Common myeloid progenitor, CD34-positive (primary cell): ENCODE measurements around the gene KRT9.
"Not testable (repeated sequence)": the region's sequence is repeated elsewhere in the genome, so short reads cannot be mapped to it uniquely, and the experiment has no call there.

Source experiments
- CTCF ChIA-PET: fragments of 350-600 bp; sonication (Branson Sonifier 250); formaldehyde crosslinking; loops from one replicate; lab custom pipeline; 2021; ENCODE audit warnings: antibody characterized with exemption; lab: Charles Lee
- POLR2A ChIA-PET: fragments of 350-600 bp; sonication (Branson Sonifier 250); formaldehyde crosslinking; loops from one replicate; lab custom pipeline; 2021; ENCODE audit warnings: antibody characterized with exemption; lab: Charles Lee
- DNase-seq, 3 donors: peaks; one replicate each; pipeline versions ENCODE4 v3.0.0 to v3.0.0-alpha.2; 2013
- H3K27ac ChIP-seq, 2 experiments: 1 replicate in 1 of 2; 2 replicates in 1 of 2; pipeline ENCODE4 v1.7.0; 2013; ENCODE audit warnings: inconsistent platforms in 2 of 2, low read length in 2 of 2, mild to moderate bottlenecking in 2 of 2, low read depth in 1 of 2, moderate library complexity in 1 of 2; ENCODE audit not compliant: severe bottlenecking in 2 of 2, insufficient read depth in 1 of 2, poor library complexity in 1 of 2
- H3K27me3 ChIP-seq, 5 experiments: replicated peaks in 2 of 5; 1 replicate in 3 of 5; 2 replicates in 2 of 5; pipeline versions ENCODE4 v1.6.1 to v1.7.0; 2013; ENCODE audit warnings: low read length in 4 of 5, mild to moderate bottlenecking in 2 of 5, moderate library complexity in 2 of 5, inconsistent platforms in 1 of 5; ENCODE audit not compliant: insufficient read depth in 5 of 5, control insufficient read depth in 4 of 5
- H3K36me3 ChIP-seq, 4 experiments: 1 replicate in 2 of 4; 2 replicates in 2 of 4; pipeline versions ENCODE4 v1.6.1 to v1.7.0; 2013; ENCODE audit warnings: low read length in 3 of 4, control low read depth in 1 of 4, mild to moderate bottlenecking in 1 of 4; ENCODE audit not compliant: control insufficient read depth in 4 of 4, insufficient read depth in 4 of 4
- H3K4me1 ChIP-seq, 4 experiments: 1 replicate in 3 of 4; 2 replicates in 1 of 4; pipeline versions ENCODE4 v1.6.1 to v1.7.1; 2013; ENCODE audit warnings: low read length in 3 of 4, mild to moderate bottlenecking in 3 of 4, control low read depth in 1 of 4, inconsistent platforms in 1 of 4, moderate library complexity in 1 of 4; ENCODE audit not compliant: control insufficient read depth in 4 of 4, insufficient read depth in 4 of 4; ENCODE audit errors: control extremely low read depth in 1 of 4
- H3K4me3 ChIP-seq, 7 experiments: 1 replicate in 4 of 7; 2 replicates in 3 of 7; pipeline versions ENCODE4 v1.5.1 to v1.7.0; 2013; ENCODE audit warnings: mild to moderate bottlenecking in 7 of 7, low read length in 6 of 7, moderate library complexity in 6 of 7, inconsistent platforms in 2 of 7, low read depth in 2 of 7, control low read depth in 1 of 7; ENCODE audit not compliant: insufficient read depth in 4 of 7, control insufficient read depth in 1 of 7; ENCODE audit errors: extremely low read depth in 1 of 7
- H3K9me3 ChIP-seq, 5 experiments: 1 replicate in 4 of 5; 2 replicates in 1 of 5; pipeline versions ENCODE4 v1.6.1 to v1.7.1; 2013; ENCODE audit warnings: low read length in 4 of 5, mild to moderate bottlenecking in 2 of 5, inconsistent platforms in 1 of 5, low read depth in 1 of 5, moderate library complexity in 1 of 5; ENCODE audit not compliant: control insufficient read depth in 4 of 5, insufficient read depth in 2 of 5; ENCODE audit errors: control extremely low read depth in 1 of 5
- WGBS: methylation state at CpG from one replicate; pipeline ENCODE4 v1.1.5; 2013; ENCODE audit not compliant: insufficient coverage; 5-methylcytosine and 5-hydroxymethylcytosine counted together

KRT9 gene

GRCh38 chr17:41546819-41547218, 25.0 kb downstream of the KRT9 start:
- H3K4me3 ChIP-seq: no peak overlapping the region
- peaks cover 0 to 2% (median 0%) of the 10 kb centered on the region in 5 experiments for H3K9me3 ChIP-seq
- H3K36me3 ChIP-seq: no peaks in the 10 kb centered on the region
- H3K27me3 ChIP-seq: peaks cover 0 to 7% (median 3%) of the 10 kb centered on the region in 5 experiments
- no peak overlapping the region for H3K27ac ChIP-seq
- peaks cover 0 to 23% (median 16%) of the 10 kb centered on the region in 4 experiments for H3K4me1 ChIP-seq
- CTCF ChIA-PET: interaction anchor here (3.7 to 3.9 kb wide), 2 partner anchors 19 to 690 kb away, joined by 14 to 22 read pairs; no protein-coding TSS in a partner anchor
- DNase-seq: no peak
- 100% methylated on average over 3 of the region's 3 CpGs for WGBS
- POLR2A ChIA-PET: no interaction called here

GRCh38 chr17:41545829-41546410, 25.9 kb downstream of the KRT9 start:
- 89% methylated on average over 13 of the region's 13 CpGs for WGBS
- Histone ChIP-seq H3K9me3 (peaks cover 0 to 2% (median 0%) of the 10 kb centered on the region in 5 experiments), H3K36me3 (no peaks in the 10 kb centered on the region), H3K4me1 (peaks cover 0 to 23% (median 16%) of the 10 kb centered on the region in 4 experiments), H3K27ac (no peak overlapping the region), H3K4me3 (no peak overlapping the region), H3K27me3 (peaks cover 0 to 7% (median 3%) of the 10 kb centered on the region in 5 experiments)
- CTCF ChIA-PET: no interaction called here
- no peak for DNase-seq
- POLR2A ChIA-PET: no interaction called here

- no peak overlapping the region for H3K27ac ChIP-seq
- peaks cover 0 to 16% (median 3%) of the 10 kb centered on the region in 5 experiments for H3K27me3 ChIP-seq
- CTCF ChIA-PET: interaction anchor here (0.7 to 1.3 kb wide), 5 partner anchors 15 to 222 kb away, joined by 3 to 5 read pairs (median 3); no protein-coding TSS in a partner anchor
- no peak for DNase-seq
- WGBS: 93% methylated on average over 3 of the region's 5 CpGs
- peaks cover 0 to 23% (median 16%) of the 10 kb centered on the region in 4 experiments for H3K4me1 ChIP-seq
- POLR2A ChIA-PET: no interaction called here
- no peaks in the 10 kb centered on the region for H3K36me3 ChIP-seq
- H3K9me3 ChIP-seq: peaks cover 0 to 2% (median 0%) of the 10 kb centered on the region in 5 experiments
- H3K4me3 ChIP-seq: no peak overlapping the region
Observed at GRCh38 chr17:41544935-41545334, 26.9 kb downstream of the KRT9 start.

- H3K36me3 ChIP-seq: no peaks in the 10 kb centered on the region
- peaks cover 0 to 2% (median 0%) of the 10 kb centered on the region in 5 experiments for H3K9me3 ChIP-seq
- DNase-seq: no peak
- ChIA-PET POLR2A (no interaction called here), CTCF (interaction anchor here (0.8 to 1.3 kb wide), 5 partner anchors 9 to 119 kb away, joined by 3 to 5 read pairs (median 3); no protein-coding TSS in a partner anchor)
- WGBS: 95% methylated on average over 4 of the region's 5 CpGs
- peaks cover 0 to 16% (median 3%) of the 10 kb centered on the region in 5 experiments for H3K27me3 ChIP-seq
- H3K27ac ChIP-seq: no peak overlapping the region
- H3K4me1 ChIP-seq: peaks cover 0 to 20% (median 16%) of the 10 kb centered on the region in 4 experiments
- no peak overlapping the region for H3K4me3 ChIP-seq
Observed at GRCh38 chr17:41544491-41544892, 27.4 kb downstream of the KRT9 start.

- CTCF ChIA-PET: interaction anchor here (1.4 kb wide), 1 partner anchor 106 kb away, joined by 7 read pairs; no protein-coding TSS in a partner anchor
- 95% methylated on average over 7 of the region's 10 CpGs for WGBS
Observed at GRCh38 chr17:41542786-41543185, 29.1 kb downstream of the KRT9 start.

GRCh38 chr17:41542357-41542756, 29.5 kb downstream of the KRT9 start:
- POLR2A ChIA-PET: no interaction called here
- no CpG with 5 or more reads among the region's 2 CpGs for whole genome bisulfite sequencing

More at GRCh38 chr17:41542786-41543185, 29.1 kb downstream of the KRT9 start:
- H3K27me3 ChIP-seq: peaks cover 0 to 16% (median 0%) of the 10 kb centered on the region in 5 experiments
- H3K36me3 ChIP-seq, H3K4me3 ChIP-seq, H3K9me3 ChIP-seq, POLR2A ChIA-PET, H3K27ac ChIP-seq, DNase-seq, H3K4me1 ChIP-seq: not testable (repeated sequence)

More at GRCh38 chr17:41542357-41542756, 29.5 kb downstream of the KRT9 start:
- no peak overlapping the region for H3K4me3 ChIP-seq
- CTCF ChIA-PET: interaction anchor here (1.4 kb wide), 2 partner anchors 11 to 107 kb away, joined by 3 to 7 read pairs; no protein-coding TSS in a partner anchor
- H3K36me3 ChIP-seq: no peaks in the 10 kb centered on the region
- H3K27ac ChIP-seq: no peak overlapping the region
- peaks cover 0 to under 1% (median 0%) of the 10 kb centered on the region in 4 experiments for H3K4me1 ChIP-seq
- peaks cover 0 to 2% (median 0%) of the 10 kb centered on the region in 5 experiments for H3K9me3 ChIP-seq
- DNase-seq: no peak
- peaks cover 0 to 14% (median 0%) of the 10 kb centered on the region in 5 experiments for H3K27me3 ChIP-seq
